EL (cell line): ENCODE results near the gene TACR1.

Source experiments
- DNase-seq: peaks from one replicate; pipeline ENCODE4 v3.0.0-alpha.2; 2016

TACR1 gene

GRCh38 chr2:75007061-75007460 is 192.3 kb downstream of the TACR1 start:
- peak; percentile 14 for DNase-seq

- no peak for DNase-seq
Measured at GRCh38 chr2:75006041-75006440, 193.3 kb downstream of the TACR1 start.

- DNase-seq, result no peak
Measured at GRCh38 chr2:75003773-75004172, 195.5 kb downstream of the TACR1 start.

GRCh38 chr2:75003276-75003675 is 196.0 kb downstream of the TACR1 start:
- no peak for DNase-seq

- peak; percentile 25 for DNase-seq
Measured at GRCh38 chr2:75002007-75002406, 197.3 kb downstream of the TACR1 start.

- DNase-seq, result no peak
Measured at GRCh38 chr2:74999468-74999867, 199.9 kb downstream of the TACR1 start.
